ENCODE measurements around the gene SNRNP27. TPM values are rescaled to one million over a fixed set of nuclear protein-coding genes. Genes with fewer than 3 reads are reported as not detected.
"Not testable (repeated sequence)": the region's sequence is repeated elsewhere in the genome, so short reads cannot be mapped to it uniquely, and the experiment has no call there.

The SNRNP27 gene, protein sequence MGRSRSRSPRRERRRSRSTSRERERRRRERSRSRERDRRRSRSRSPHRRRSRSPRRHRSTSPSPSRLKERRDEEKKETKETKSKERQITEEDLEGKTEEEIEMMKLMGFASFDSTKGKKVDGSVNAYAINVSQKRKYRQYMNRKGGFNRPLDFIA
- 16.8 and 17.4 TPM in 2 replicates for total RNA-seq

- DNase-seq (ENCODE audit: low read depth in 2 of 2) = peak; percentile 68 to 72
Observed at GRCh38 chr2:69893684-69894551, at the start of gene SNRNP27. TSS of gene SNRNP27 (plus strand) at chr2:69893956. CDS start at chr2:69893985, 29 bp downstream.

GRCh38 chr2:69843993-69844392 is 49.8 kb upstream of the SNRNP27 start:
- DNase-seq (ENCODE audit: low read depth in 2 of 2) = no peak

DNA sequence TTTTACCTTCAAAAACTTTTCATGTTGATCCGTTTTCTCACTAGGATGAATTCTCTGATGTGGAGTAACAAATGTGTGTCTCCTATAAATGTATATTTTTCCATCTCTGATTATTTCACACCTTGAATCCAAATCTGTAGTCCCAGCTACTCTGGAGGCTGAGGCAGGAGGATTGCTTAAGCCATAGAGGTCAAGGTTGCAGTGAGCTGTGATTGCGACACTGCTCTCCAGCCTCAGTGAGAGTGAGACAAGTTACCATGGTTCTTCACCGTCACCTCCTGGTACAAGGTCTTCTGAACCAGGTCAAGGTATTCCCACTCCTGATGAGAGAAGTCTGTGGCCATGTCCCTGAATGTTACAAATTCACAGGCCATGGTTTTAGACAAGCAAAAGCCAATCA is 49.2 kb upstream of the SNRNP27 start:
- DNase-seq (ENCODE audit: low read depth in 2 of 2) = no peak

DNA sequence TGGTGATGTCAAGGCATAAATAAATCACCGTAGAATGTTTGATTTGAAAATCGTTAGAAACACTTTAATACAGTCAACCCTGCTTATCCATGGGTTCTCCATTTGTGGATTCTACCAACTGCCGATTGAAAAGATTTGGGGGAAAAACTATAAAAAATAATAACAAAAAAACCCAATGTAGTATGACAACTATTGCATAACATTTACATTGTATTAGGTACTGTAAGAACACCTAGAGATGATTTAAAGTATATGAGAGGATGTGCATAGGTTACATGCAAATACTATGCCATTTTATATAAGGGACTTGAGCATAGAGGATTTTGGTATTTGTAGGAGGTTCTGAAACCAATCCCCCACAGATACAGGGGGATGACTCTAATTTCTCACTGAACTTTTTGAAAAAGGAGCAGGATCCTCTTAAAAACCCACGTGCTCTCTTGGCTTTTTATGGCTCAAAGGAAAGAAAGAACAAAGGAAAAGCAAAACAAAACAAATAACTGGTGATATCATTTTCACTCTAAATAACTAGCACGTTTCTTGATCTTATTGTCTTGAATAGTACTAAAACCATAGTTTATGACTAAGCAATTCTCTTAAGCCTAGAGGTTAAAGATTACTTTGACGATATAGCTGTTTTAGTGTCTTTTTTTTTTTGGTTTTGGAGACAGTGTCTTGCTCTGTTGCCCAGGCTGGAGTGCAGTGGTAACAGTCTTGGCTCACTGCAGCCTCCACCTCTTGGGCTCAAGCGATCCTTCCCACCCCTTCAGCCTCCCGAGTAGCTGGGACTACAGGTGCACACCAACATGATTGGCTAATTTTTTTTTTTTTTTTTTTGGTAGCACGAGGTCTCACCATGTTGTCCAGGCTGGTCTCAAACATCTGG is 47.3 kb upstream of the SNRNP27 start:
- DNase-seq (ENCODE audit: low read depth in 2 of 2) = peak in 1 of 2 donors; percentile 19

DNA sequence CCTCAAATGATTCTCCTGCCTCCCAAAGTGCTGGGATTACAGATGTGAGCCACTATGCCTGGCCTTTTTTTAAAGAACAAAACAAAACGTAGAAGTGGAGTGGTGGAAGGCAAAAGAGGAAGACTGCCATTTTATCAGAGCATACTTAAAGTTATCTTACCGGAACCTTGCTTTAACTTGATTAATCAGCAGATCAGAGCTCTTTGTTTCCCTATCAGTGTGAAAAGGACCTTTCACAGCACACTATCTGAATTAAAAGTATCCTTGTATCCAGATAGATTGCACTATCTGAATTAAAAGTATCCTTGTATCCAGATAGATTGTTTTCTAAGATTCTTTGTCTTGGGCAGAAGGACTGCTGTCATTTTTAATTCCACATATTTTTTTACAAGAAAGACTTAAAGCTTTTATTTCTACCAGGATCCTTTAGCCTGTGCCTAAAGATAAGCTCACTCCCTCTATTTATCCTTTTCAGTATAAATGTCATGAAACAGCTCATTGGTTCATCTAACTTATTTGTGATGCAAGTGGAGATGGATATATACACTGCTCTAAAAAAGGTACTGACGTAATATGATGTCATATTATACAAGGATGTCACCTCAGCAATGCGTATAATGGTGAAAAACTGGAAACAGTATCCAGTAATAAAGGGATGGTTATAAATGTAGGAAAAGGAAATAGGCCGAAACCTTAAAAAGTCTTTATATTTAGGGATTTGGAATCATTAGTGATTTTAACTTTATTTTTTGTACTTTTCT is 46.5 kb upstream of the SNRNP27 start:
- DNase-seq (ENCODE audit: low read depth in 2 of 2) = no peak

GRCh38 chr2:69848186-69848790 is 45.5 kb upstream of the SNRNP27 start:
- no peak for DNase-seq (ENCODE audit: low read depth in 2 of 2)

DNA sequence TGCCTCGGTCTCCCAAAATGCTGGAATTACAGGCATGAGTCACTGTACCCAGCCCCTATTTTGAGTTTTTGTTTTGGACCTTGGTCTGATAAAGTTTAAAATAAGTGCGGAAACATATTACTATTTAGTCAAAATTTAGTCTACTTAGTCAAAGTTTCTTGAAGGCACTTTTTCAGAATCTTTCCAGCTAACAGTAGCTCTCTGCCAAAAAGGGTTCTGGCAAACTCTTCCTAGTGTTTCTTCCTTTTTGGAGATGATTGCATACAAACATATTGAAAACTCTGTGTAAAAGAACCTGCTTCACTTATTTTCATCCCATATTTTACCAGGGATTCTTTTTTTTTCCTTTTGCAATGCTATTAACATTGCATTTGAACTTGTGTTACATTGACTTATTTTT is 35.5 kb upstream of the SNRNP27 start:
- no peak for DNase-seq (ENCODE audit: low read depth in 2 of 2)

DNA sequence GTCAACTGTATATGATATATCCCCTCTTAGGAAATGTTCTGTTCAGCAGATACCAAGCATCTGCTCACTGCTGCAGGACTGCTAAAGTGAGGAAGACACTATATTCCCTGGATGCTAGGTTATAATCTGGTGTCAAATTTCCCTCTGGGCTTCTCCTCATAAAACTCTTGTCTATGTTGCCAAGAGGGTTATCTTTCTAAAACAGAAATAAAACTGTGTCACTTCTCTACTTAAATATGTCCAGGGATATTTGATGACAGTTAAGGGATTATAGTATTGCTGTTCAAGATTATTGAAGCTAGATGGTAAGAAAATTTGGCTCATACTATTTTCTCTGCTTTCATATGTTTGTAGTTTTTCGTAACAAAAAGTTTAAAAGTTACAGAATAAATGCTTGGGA is 30.5 kb upstream of the SNRNP27 start:
- no peak for DNase-seq (ENCODE audit: low read depth in 2 of 2)

DNA sequence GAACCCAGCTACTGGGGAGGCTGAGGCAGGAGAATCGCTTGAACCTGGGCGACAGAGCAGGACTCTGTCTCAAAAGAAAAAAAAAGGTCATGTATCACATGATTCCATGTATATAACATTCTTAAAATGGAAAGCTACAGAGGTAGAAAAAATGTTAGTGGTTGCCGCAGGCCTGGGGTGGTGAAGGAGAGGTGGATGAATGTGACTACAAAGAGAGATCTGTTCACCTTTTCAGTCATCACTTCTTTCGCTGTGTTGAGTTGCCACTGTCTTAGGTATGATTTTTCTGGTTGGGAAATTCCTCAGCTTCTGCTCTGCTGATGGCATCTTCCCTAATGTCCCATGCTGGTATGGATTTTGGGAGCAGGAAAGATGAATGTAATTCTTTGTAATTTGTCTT is 5.3 kb upstream of the SNRNP27 start:
- no peak for DNase-seq (ENCODE audit: low read depth in 2 of 2)

DNA sequence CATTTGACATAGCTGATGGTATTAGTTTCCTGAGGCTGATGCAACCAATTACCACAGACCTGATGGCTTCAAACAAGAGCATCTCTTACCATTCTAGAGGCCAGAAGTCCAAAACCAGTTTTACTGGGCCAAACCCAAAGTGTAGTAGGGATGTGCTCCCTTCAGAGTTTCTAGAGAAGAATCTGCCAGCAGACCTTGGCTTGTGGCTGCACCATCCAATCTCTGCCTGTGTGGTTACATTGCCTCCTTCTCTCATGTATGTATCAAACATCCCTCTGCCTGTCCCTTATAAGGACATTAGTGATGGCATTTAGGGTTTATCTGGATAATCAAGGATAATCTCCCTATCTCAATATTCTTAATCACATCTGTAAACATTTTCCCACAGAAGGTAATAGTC is 4.5 kb upstream of the SNRNP27 start:
- DNase-seq (ENCODE audit: low read depth in 2 of 2) = no peak

DNA sequence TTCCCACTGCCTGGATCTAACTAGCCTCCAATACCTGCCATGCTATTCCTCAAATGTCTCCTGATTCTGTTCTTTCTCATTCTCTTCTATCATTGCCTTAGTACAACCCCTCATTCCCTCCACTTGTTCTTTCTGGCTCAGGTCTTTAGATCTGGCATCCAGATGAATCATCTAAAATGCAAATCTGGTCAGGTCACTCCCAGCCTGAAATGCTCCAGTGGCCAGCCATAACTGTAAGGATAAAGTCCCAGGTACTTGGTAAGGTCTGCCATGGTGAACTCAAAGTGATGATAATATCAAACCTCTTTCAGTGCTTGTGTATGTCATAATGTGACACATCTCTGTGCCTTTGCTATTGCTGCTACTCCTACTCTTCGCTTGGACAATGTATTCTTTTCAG is 2.9 kb upstream of the SNRNP27 start:
- DNase-seq (ENCODE audit: low read depth in 2 of 2) = no peak

- not testable (repeated sequence) for DNase-seq (ENCODE audit: low read depth in 2 of 2)
Observed at GRCh38 chr2:69892838-69893424, 825 bp upstream of the SNRNP27 start.

- DNase-seq (ENCODE audit: low read depth in 2 of 2) = not testable (repeated sequence)
Observed at GRCh38 chr2:69894737-69895136, 981 bp downstream of the SNRNP27 start.

DNA sequence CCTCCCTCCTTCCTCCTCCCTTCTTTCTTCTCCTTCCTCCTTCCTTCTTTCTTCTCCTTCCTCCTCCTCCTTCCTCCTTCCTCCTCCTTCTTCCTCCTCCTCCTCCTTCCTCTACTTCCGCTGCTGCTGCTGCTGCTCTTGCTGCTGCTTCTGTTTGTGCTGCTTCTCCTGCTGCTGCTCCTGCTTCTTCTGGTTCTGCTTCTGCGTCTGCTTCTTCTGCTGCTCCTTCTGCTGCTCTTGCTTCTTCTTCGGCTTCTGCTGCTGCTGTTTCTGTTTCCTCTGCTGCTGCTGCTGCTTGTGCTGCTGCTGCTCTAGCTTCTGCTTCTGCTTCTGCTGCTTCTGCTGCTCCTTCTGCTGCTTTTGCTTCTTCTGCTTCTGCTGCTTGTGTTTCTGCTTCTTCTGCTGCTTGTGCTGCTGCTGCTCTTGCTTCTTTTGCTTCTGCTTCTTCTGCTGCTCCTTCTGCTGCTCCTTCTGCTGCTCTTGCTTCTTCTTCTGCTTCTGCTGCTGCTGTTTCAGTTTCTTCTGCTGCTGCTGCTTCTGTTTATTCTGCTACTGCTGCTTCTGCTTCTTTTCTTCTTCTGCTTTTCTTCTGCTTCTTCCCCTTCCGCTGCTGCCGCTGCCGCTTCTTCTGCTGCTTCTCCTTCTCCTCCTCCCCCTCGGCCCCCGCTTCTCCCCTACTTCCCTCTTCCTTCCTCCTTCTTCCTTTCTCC is 8.6 kb downstream of the SNRNP27 start:
- no peak for DNase-seq (ENCODE audit: low read depth in 2 of 2)

GRCh38 chr2:69907216-69907615 is 13.5 kb downstream of the SNRNP27 start:
- DNase-seq (ENCODE audit: low read depth in 2 of 2) = no peak

GRCh38 chr2:69911985-69912563 is 18.3 kb downstream of the SNRNP27 start:
- peak; percentile 61 to 72 for DNase-seq (ENCODE audit: low read depth in 2 of 2)

DNA sequence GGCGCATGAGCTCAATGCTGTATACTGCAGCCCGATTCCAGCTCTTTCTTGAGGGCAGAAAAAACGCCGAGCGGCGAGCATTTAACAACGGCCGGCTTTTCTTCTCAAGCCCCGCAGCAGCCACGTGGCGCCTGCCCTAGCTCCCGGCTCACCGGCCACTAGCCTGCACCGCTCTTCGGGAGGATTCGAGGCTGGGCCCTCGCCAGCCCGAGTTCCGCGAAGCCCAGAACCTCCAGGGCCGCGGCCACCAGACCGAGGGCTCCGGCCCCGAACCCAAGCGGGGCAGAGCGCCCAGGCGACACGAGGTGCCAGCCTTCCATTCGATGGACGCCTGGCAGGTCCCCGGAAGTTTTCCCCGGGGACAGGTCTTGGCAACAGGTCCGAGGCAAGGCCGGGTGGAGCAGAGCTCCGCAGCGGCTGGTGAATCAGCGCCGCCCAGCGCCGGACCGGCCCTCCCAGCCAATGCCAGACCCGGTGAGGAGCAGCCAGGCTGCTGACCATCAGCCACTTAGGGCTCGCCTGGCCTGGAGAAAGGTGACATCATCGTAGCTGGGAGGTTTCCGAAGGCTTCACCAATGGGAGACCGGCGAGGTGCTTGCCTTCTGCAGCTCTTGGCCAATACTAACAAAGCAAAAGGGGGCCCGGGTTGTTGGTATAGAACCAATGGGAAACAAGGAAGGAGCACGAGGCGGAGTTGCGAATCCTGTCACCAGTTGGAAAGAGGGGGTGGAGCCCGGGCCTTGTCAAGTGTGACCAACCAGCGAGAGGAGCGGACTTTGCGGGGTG is 20.6 kb downstream of the SNRNP27 start:
- DNase-seq (ENCODE audit: low read depth in 2 of 2) = peak; percentile 100
